Left renal pelvis (tissue), 4 donors: ENCODE results near the gene TRIM43. TPM values are rescaled to one million over a fixed set of nuclear protein-coding genes. Genes with fewer than 3 reads are reported as not detected.
"Not testable (repeated sequence)": the region's sequence is repeated elsewhere in the genome, so short reads cannot be mapped to it uniquely, and the experiment has no call there.

Experiments used
- DNase-seq, 4 donors: peaks; one replicate each; pipeline ENCODE4 v3.0.0-alpha.2; 2013; ENCODE audit warnings: low read depth in 4 of 4, low spot score in 3 of 4
- polyA plus RNA-seq, 4 donors: library from polyadenylated mRNA; unstranded; fragments of 120-200 nt; gene quantifications; one replicate each; pipeline ENCODE4 v1.2.1, GENCODE V29; 2013; ENCODE audit not compliant: insufficient read length in 4 of 4

The TRIM43 gene
- under 1 TPM; 0.12 to 0.66 (median 0.40) TPM for polyA plus RNA-seq

- DNase-seq: not testable (repeated sequence)
These were observed at the start of gene TRIM43 for GRCh38 chr2:95591701-95592100. Gene TRIM43 (plus strand): TSS chr2:95592001. CDS start chr2:95594024, 2,023 bp downstream.

- no peak for DNase-seq
These were observed 40.7 kb upstream of the TRIM43 start for GRCh38 chr2:95551055-95551568.

GRCh38 chr2:95552911-95553310, 38.9 kb upstream of the TRIM43 start:
- no peak for DNase-seq

GRCh38 chr2:95569170-95569569, 22.6 kb upstream of the TRIM43 start:
- DNase-seq: no peak

GRCh38 chr2:95573866-95574265, 17.9 kb upstream of the TRIM43 start:
- DNase-seq: no peak

- no peak for DNase-seq
These were observed 17.3 kb upstream of the TRIM43 start for GRCh38 chr2:95574506-95574905.

GRCh38 chr2:95575857-95576256, 15.9 kb upstream of the TRIM43 start:
- no peak for DNase-seq

GRCh38 chr2:95578539-95578938, 13.3 kb upstream of the TRIM43 start:
- peak in 1 of 4 donors; percentile 7 for DNase-seq

GRCh38 chr2:95583545-95583944, 8.3 kb upstream of the TRIM43 start:
- DNase-seq: not testable (repeated sequence)

- DNase-seq: peak in 1 of 4 donors; percentile 6
These were observed 7.5 kb upstream of the TRIM43 start for GRCh38 chr2:95584321-95584720.

- not testable (repeated sequence) for DNase-seq
These were observed 1.8 kb upstream of the TRIM43 start for GRCh38 chr2:95589777-95590536.

GRCh38 chr2:95592973-95593372, 1.2 kb downstream of the TRIM43 start:
- not testable (repeated sequence) for DNase-seq

GRCh38 chr2:95595012-95595411, 3.2 kb downstream of the TRIM43 start:
- not testable (repeated sequence) for DNase-seq

- not testable (repeated sequence) for DNase-seq
These were observed 9.5 kb downstream of the TRIM43 start for GRCh38 chr2:95601301-95601700.

- DNase-seq: not testable (repeated sequence)
These were observed 10.3 kb downstream of the TRIM43 start for GRCh38 chr2:95602146-95602545.

GRCh38 chr2:95608356-95608755, 16.6 kb downstream of the TRIM43 start:
- not testable (repeated sequence) for DNase-seq

GRCh38 chr2:95609764-95610163, 18.0 kb downstream of the TRIM43 start:
- not testable (repeated sequence) for DNase-seq

- DNase-seq: not testable (repeated sequence)
These were observed 21.2 kb downstream of the TRIM43 start for GRCh38 chr2:95613048-95613447.

GRCh38 chr2:95622728-95623127, 30.9 kb downstream of the TRIM43 start:
- not testable (repeated sequence) for DNase-seq

GRCh38 chr2:95630987-95631386, 39.2 kb downstream of the TRIM43 start:
- DNase-seq: not testable (repeated sequence)

GRCh38 chr2:95633626-95634259, 41.9 kb downstream of the TRIM43 start:
- not testable (repeated sequence) for DNase-seq
